Chondrocyte (in vitro differentiated cells): ENCODE data around the gene GNAI2. TPM values are rescaled to one million over a fixed set of nuclear protein-coding genes. Genes with fewer than 3 reads are reported as not detected.
A peak's percentile ranks its signal among the peaks of the same experiment; 100 is the strongest.

Experiments
- DNase-seq: peaks from one replicate; pipeline ENCODE4 v3.0.0; 2021; ENCODE audit warnings: mixed read lengths, low spot score
- H3K27ac Mint-ChIP-seq: one replicate; pipeline ENCODE4 v1.8.0; 2021; ENCODE audit warnings: mild to moderate bottlenecking, moderate library complexity, mixed read lengths; ENCODE audit not compliant: unreplicated experiment
- H3K27me3 Mint-ChIP-seq: 2 replicates; pipeline ENCODE4 v1.8.0; 2021; ENCODE audit warnings: low read depth, mixed read lengths
- H3K36me3 Mint-ChIP-seq: 2 replicates; pipeline ENCODE4 v1.8.0; 2021; ENCODE audit warnings: low read depth, mixed read lengths
- H3K4me1 Mint-ChIP-seq: 2 replicates; pipeline ENCODE4 v1.8.0; 2021; ENCODE audit warnings: low read depth, mild to moderate bottlenecking, mixed read lengths
- H3K4me3 Mint-ChIP-seq: one replicate; pipeline ENCODE4 v1.8.0; 2021; ENCODE audit warnings: mild to moderate bottlenecking, moderate library complexity, mixed read lengths; ENCODE audit not compliant: unreplicated experiment
- H3K9me3 Mint-ChIP-seq: 2 replicates; pipeline ENCODE4 v1.8.0; 2021; ENCODE audit warnings: low read depth, mixed read lengths
- CTCF ChIP-seq: fragments of 200-600 bp; sonication (generic); IDR thresholded peaks from 2 replicates; pipeline ENCODE4 v1.5.0; 2021; ENCODE audit warnings: antibody characterized with exemption, mild to moderate bottlenecking, moderate library complexity
- total RNA-seq: library from RNA; stranded (reverse); gene quantifications from 3 replicates; pipeline ENCODE4 v1.2.1, GENCODE V29; 2021

GNAI2 gene
- total RNA-seq, 1 donor from 2014 or later, result 444 TPM

GRCh38 chr3:50205413-50206276, 30.4 kb upstream of the GNAI2 start:
- no peaks in the 10 kb centered on the region for H3K9me3 Mint-ChIP-seq
- peaks cover 15% of the 10 kb centered on the region for H3K27me3 Mint-ChIP-seq
- TF ChIP-seq CTCF, result no peak
- H3K36me3 Mint-ChIP-seq, result no peaks in the 10 kb centered on the region
- DNase-seq, result no peak
- H3K4me1 Mint-ChIP-seq, result peaks cover 10% of the 10 kb centered on the region
- no peak overlapping the region for H3K27ac Mint-ChIP-seq
- H3K4me3 Mint-ChIP-seq, result peak overlapping the region; percentile 61

GRCh38 chr3:50207359-50208042, 28.5 kb upstream of the GNAI2 start:
- no peak for DNase-seq
- H3K4me3 Mint-ChIP-seq, result no peak overlapping the region
- no peak overlapping the region for H3K27ac Mint-ChIP-seq
- no peaks in the 10 kb centered on the region for H3K36me3 Mint-ChIP-seq
- H3K27me3 Mint-ChIP-seq, result peaks cover 8% of the 10 kb centered on the region
- H3K4me1 Mint-ChIP-seq, result peaks cover 10% of the 10 kb centered on the region
- TF ChIP-seq CTCF, result no peak
- no peaks in the 10 kb centered on the region for H3K9me3 Mint-ChIP-seq

GRCh38 chr3:50208677-50209344, 27.2 kb upstream of the GNAI2 start:
- TF ChIP-seq CTCF, result no peak
- no peak overlapping the region for H3K4me3 Mint-ChIP-seq
- no peaks in the 10 kb centered on the region for H3K36me3 Mint-ChIP-seq

GRCh38 chr3:50210176-50210509, 25.9 kb upstream of the GNAI2 start:
- Mint-ChIP-seq H3K27me3 (peaks cover 2% of the 10 kb centered on the region), H3K27ac (no peak overlapping the region), H3K4me3 (no peak overlapping the region), H3K36me3 (no peaks in the 10 kb centered on the region), H3K9me3 (no peaks in the 10 kb centered on the region), H3K4me1 (peaks cover 7% of the 10 kb centered on the region)
- no peak for DNase-seq
- no peak for TF ChIP-seq CTCF

More at GRCh38 chr3:50208677-50209344, 27.2 kb upstream of the GNAI2 start:
- peaks cover 7% of the 10 kb centered on the region for H3K4me1 Mint-ChIP-seq
- H3K27me3 Mint-ChIP-seq, result peaks cover 2% of the 10 kb centered on the region
- H3K9me3 Mint-ChIP-seq, result no peaks in the 10 kb centered on the region
- DNase-seq, result no peak
- H3K27ac Mint-ChIP-seq, result no peak overlapping the region
